ENCODE results near the gene MPPED1.

Gene MPPED1

DNA sequence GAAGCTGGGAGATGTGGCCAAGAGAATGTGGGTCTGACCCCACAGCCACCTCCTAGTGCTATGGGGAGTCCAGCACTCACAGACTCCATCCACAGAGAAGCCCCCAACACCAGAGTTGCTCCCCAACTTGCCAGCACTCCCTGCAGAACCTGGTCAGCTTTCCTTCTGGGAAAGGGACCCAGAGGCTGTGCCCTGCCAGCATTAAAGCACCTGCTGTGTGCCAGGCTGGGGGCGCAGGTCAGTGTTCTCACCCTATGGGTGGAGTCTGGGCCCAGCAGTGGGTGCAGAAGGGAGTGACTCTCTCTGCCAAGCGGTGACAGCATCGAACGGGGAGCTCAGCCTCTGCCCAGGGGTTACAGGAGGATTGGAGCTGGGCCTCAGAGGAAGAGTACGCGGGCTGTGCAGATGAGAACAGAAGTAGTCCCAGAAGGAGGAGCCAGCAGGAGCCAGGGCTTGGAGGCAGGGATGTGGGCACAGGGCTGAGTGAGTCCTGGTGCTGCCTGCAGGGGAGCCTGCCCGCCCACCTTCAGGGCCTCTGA is 114.4 kb downstream of the MPPED1 start:
- DNase-seq (ENCODE audit: low spot score), result no peak

DNA sequence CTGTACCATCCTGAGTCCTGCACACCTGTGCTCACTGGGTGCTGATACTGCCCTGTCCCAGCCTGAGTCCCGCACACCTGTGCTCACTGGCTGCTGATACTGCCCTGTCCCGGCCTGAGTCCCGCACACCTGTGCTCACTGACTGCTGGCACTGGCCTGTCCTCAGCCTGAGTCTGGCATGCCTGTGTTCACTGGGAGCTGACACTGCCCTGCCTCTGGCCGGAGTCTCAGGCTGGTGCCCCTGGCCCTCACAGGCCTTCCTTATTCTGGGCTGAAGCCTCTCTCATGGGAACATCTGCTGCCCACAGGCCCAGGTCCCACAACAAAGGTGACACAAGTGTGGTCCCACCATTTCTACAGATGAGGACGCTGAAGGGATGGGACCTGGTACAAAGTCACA is 115.1 kb downstream of the MPPED1 start:
- DNase-seq (ENCODE audit: low spot score), result no peak

- DNase-seq (ENCODE audit: low spot score), result no peak
These were observed 117.0 kb downstream of the MPPED1 start for GRCh38 chr22:43528601-43529360.

GRCh38 chr22:43529461-43529860 is 117.6 kb downstream of the MPPED1 start:
- DNase-seq (ENCODE audit: low spot score), result no peak

- no peak for DNase-seq (ENCODE audit: low spot score)
These were observed 118.1 kb downstream of the MPPED1 start for GRCh38 chr22:43529934-43530333.

- no peak for DNase-seq (ENCODE audit: low spot score)
These were observed 118.8 kb downstream of the MPPED1 start for GRCh38 chr22:43530349-43531201.

GRCh38 chr22:43531651-43532050 is 119.8 kb downstream of the MPPED1 start:
- DNase-seq (ENCODE audit: low spot score), result no peak

DNA sequence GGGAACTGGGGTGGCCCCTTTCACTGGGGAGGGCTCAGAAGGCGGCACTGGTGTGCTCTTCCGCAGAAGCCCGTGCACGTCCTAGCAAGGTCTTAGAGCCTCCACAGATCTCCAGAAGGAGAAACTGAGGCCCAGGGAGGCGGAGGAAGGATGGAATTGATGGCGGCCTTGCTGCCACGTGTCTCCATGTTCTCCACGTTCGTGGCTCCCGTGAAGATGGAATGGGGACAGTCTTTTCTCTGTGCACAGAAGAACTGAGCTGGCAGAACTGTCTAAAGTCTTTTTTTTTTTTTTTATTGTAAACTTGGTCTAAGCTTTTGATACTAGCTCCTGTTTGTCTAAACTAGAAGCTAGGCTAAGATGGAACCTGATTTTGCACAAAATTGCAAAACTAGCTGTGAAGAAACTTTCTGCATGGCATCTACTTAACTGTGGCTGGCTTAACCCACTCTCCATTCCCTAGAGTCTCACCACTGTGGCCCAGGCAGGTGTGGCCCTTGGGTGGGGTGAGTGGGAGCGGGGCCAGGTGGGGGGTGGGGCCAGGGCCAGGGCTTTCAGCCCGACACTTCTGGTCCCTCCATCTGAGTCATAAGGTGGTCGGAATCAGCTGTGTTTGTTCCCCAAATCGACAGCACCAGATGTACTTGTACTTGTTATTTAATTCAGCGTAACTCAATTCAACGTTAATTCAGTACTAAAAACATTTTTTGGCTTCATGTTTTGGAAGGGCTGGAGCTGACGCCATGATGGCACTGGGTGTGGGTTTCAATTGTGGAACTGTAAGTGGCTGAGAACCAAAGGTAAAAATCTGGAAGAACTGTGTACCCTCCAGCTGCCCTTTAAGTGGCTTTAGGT is 120.7 kb downstream of the MPPED1 start:
- DNase-seq (ENCODE audit: low spot score), result no peak

DNA sequence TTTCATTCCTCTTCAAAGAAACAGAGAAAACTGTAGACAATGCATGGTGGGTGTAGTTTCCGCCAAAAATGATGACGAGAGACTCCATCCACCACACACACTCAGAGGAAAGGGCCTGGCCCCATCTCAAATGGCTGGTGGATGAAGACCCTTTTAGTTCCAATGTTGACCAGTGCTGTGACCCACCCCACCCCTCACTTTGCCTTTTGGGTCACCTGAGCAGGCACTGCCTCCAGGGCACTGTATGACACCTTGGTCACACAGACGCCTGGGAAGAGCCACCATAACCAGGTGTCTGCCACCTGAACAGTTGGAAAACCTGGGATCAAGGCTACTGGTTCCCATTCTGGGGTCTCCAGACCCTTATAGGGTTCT is 121.3 kb downstream of the MPPED1 start:
- no peak for DNase-seq (ENCODE audit: low spot score)

DNA sequence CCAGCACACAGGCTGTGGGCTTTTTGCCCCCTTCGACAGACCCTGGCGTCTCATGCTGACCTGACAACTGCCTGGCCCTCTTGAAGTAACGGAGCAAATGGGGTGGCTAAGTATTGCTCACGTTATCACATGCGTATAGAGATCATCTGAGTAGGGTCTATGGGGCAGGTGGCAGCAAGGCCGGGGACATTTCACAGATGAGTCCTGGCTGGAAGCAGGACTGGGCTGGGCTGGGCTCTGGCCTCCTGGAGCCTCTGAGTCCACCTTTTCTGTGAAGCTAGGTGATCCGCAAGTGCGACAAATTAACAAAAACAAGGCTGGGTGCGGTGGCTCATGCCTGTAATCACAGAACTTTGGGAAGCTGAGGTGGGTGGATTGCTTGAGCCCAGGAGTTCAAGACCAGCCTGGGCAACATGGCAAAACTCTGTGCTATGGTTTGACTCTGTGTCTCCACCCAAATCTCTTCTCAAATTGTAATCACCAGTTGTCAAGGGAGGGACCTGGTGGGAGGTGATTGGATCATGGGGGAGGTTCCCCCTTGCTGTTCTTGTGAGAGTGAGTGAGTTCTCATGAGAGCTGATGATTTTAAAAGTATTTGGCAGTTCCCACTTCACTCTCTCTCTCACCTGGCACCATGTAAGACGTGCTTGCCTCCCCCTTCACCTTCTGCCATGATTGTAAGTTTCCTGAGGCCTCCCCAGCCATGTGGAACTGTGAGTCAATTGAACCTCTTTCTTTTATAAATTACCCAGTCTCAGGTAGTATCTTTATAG is 122.0 kb downstream of the MPPED1 start:
- no peak for DNase-seq (ENCODE audit: low spot score)

GRCh38 chr22:43534916-43535315 is 123.1 kb downstream of the MPPED1 start:
- no peak for DNase-seq (ENCODE audit: low spot score)

- no peak for DNase-seq (ENCODE audit: low spot score)
These were observed 123.5 kb downstream of the MPPED1 start for GRCh38 chr22:43535336-43535735.

DNA sequence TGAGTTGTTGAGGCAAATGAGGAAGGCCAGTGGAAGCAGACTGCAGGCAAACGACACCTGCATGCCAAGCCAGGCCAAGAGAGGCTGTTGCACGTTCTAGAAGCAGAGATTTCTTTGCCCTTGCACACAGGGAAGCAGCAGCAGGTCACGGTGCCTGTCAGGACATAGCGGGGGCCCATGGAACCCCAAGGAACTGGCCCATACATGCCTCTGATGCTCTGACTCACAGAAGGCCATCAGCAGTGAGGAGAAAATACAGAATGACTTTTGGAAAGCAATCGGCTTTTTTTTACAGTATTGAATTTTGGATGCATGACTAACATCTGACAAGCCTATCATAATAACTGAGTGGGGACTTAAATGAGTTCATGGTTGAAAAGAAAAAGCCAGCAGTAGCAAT is 123.9 kb downstream of the MPPED1 start:
- DNase-seq (ENCODE audit: low spot score), result no peak

GRCh38 chr22:43537019-43537585 is 125.3 kb downstream of the MPPED1 start:
- DNase-seq (ENCODE audit: low spot score), result no peak

- DNase-seq (ENCODE audit: low spot score), result no peak
These were observed 128.0 kb downstream of the MPPED1 start for GRCh38 chr22:43539572-43540528.

- no peak for DNase-seq (ENCODE audit: low spot score)
These were observed 128.7 kb downstream of the MPPED1 start for GRCh38 chr22:43540529-43540923.

- no peak for DNase-seq (ENCODE audit: low spot score)
These were observed 129.2 kb downstream of the MPPED1 start for GRCh38 chr22:43541022-43541421.

GRCh38 chr22:43541462-43542407 is 129.9 kb downstream of the MPPED1 start:
- DNase-seq (ENCODE audit: low spot score), result no peak
